H1 (cell line): ENCODE results near the gene TMEM131L. TPM values are rescaled to one million over a fixed set of nuclear protein-coding genes. Genes with fewer than 3 reads are reported as not detected.

Experiments used
- CTCF ChIA-PET: fragments of 300-600 bp; sonication (Branson Sonifier 250); formaldehyde crosslinking; loops from one replicate; lab custom pipeline; 2021; ENCODE audit not compliant: partially characterized antibody; lab: Charles Lee
- POLR2A ChIA-PET: fragments of 300-600 bp; sonication (Branson Sonifier 250); formaldehyde crosslinking; loops from one replicate; lab custom pipeline; 2021; ENCODE audit warnings: inconsistent platforms; ENCODE audit not compliant: partially characterized antibody; lab: Charles Lee
- DNase-seq, 2 experiments: peaks; one replicate each; pipeline versions ENCODE4 v3.0.0 to v3.0.0-alpha.2; 2010 to 2022; ENCODE audit warnings: low spot score in 2 of 2, low read depth in 1 of 2, mixed read lengths in 1 of 2
- FAIRE-seq: peaks from 2 replicates; lab custom pipeline; 2011; peaks lifted over from hg19 to GRCh38; lab: Jason Lieb, UNC
- H2AFZ ChIP-seq: 2 replicates; pipeline ENCODE4 v1.8.1; 2012; ENCODE audit warnings: low read length, inconsistent platforms
- H2AK5ac ChIP-seq: 2 replicates; pipeline ENCODE4 v1.6.1; 2013; ENCODE audit warnings: low read depth, low read length
- H2BK120ac ChIP-seq: replicated peaks from 2 replicates; pipeline ENCODE3; 2013; ENCODE audit warnings: low read depth, low read length, inconsistent platforms
- H2BK12ac ChIP-seq: 2 replicates; pipeline ENCODE4 v1.6.1; 2013; ENCODE audit warnings: low read depth, low read length
- H2BK15ac ChIP-seq: 2 replicates; pipeline ENCODE4 v1.6.1; 2013; ENCODE audit warnings: low read length
- H2BK20ac ChIP-seq: 2 replicates; pipeline ENCODE4 v1.6.1; 2013; ENCODE audit warnings: low read length
- H2BK5ac ChIP-seq: 2 replicates; pipeline ENCODE4 v1.6.1; 2013; ENCODE audit warnings: low read depth, low read length
- H3K14ac ChIP-seq: 2 replicates; pipeline ENCODE4 v1.6.1; 2013; ENCODE audit warnings: inconsistent platforms; ENCODE audit not compliant: insufficient read length
- H3K18ac ChIP-seq: 2 replicates; pipeline ENCODE4 v1.6.1; 2013; ENCODE audit warnings: low read length; ENCODE audit errors: extremely low read depth
- H3K23ac ChIP-seq: 2 replicates; pipeline ENCODE4 v1.6.1; 2013; ENCODE audit warnings: inconsistent platforms; ENCODE audit not compliant: insufficient read length
- H3K23me2 ChIP-seq: 2 replicates; pipeline ENCODE4 v1.6.1; 2013; ENCODE audit warnings: low read depth, low read length
- H3K27ac ChIP-seq: 2 replicates; pipeline ENCODE4 v1.6.1; 2011; ENCODE audit warnings: low read depth, low read length, inconsistent platforms
- H3K27me3 ChIP-seq, 4 experiments: replicated peaks in 1 of 4; 1 replicate in 1 of 4; 2 replicates in 3 of 4; pipeline versions ENCODE4 v1.6.1 to v1.8.1; 2011 to 2013; ENCODE audit warnings: low read length in 3 of 4, mild to moderate bottlenecking in 3 of 4, inconsistent platforms in 2 of 4, mixed read lengths in 2 of 4, moderate library complexity in 1 of 4; ENCODE audit not compliant: control insufficient read depth in 3 of 4, insufficient read depth in 3 of 4; ENCODE audit errors: extremely low read depth in 1 of 4
- H3K36me3 ChIP-seq, 4 experiments: 2 replicates each; pipeline versions ENCODE4 v1.6.1 to v1.8.1; 2011 to 2013; ENCODE audit warnings: mild to moderate bottlenecking in 4 of 4, low read length in 3 of 4, moderate library complexity in 2 of 4, control low read depth in 1 of 4, inconsistent platforms in 1 of 4; ENCODE audit not compliant: insufficient read depth in 4 of 4, control insufficient read depth in 2 of 4
- H3K4ac ChIP-seq: replicated peaks from 2 replicates; pipeline ENCODE3; 2013; ENCODE audit warnings: low read length, low read depth, mixed read lengths, inconsistent platforms; ENCODE audit not compliant: insufficient read length
- H3K4me1 ChIP-seq, 4 experiments: replicated peaks in 1 of 4; 1 replicate in 1 of 4; 2 replicates in 3 of 4; pipeline versions ENCODE4 v1.6.1 to v1.8.1; 2011 to 2013; ENCODE audit warnings: low read length in 3 of 4, inconsistent platforms in 2 of 4, mixed read lengths in 1 of 4; ENCODE audit not compliant: insufficient read depth in 4 of 4, control insufficient read depth in 3 of 4
- H3K4me2 ChIP-seq, 2 experiments: 2 replicates each; pipeline versions ENCODE4 v1.6.1 to v1.8.1; 2011 to 2013; ENCODE audit warnings: low read depth in 2 of 2, low read length in 2 of 2, control low read depth in 1 of 2, inconsistent platforms in 1 of 2, mild to moderate bottlenecking in 1 of 2; ENCODE audit not compliant: insufficient read depth in 1 of 2
- H3K4me3 ChIP-seq, 4 experiments: fragments of 200-600, 300-600 bp in 1 of 4; sonication (generic), shearing (Covaris generic), sonication (Bioruptor Twin) in 1 of 4; 2 replicates each; pipeline versions ENCODE4 v1.5.1 to v1.8.1; 2011 to 2016; ENCODE audit warnings: low read length in 4 of 4, low read depth in 3 of 4, control low read depth in 2 of 4, inconsistent platforms in 2 of 4, mild to moderate bottlenecking in 2 of 4, mixed read lengths in 1 of 4, moderate library complexity in 1 of 4; ENCODE audit not compliant: insufficient read depth in 2 of 4; ENCODE audit errors: extremely low read depth in 1 of 4
- H3K56ac ChIP-seq: replicated peaks from 2 replicates; pipeline ENCODE3; 2013; ENCODE audit warnings: low read depth, mild to moderate bottlenecking, mixed read lengths, low read length, inconsistent platforms; ENCODE audit not compliant: insufficient read length
- H3K79me1 ChIP-seq: 2 replicates; pipeline ENCODE4 v1.6.1; 2013; ENCODE audit warnings: low read depth, low read length, control low read depth
- H3K79me2 ChIP-seq, 2 experiments: 2 replicates each; pipeline versions ENCODE4 v1.6.1 to v1.8.1; 2012 to 2013; ENCODE audit warnings: low read length in 2 of 2, mild to moderate bottlenecking in 2 of 2, inconsistent platforms in 1 of 2; ENCODE audit not compliant: insufficient read depth in 2 of 2, control insufficient read depth in 1 of 2
- H3K9ac ChIP-seq, 4 experiments: replicated peaks in 1 of 4; 1 replicate in 1 of 4; 2 replicates in 3 of 4; pipeline versions ENCODE4 v1.6.1 to v1.8.1; 2011 to 2013; ENCODE audit warnings: low read depth in 3 of 4, low read length in 3 of 4, control low read depth in 2 of 4, mild to moderate bottlenecking in 2 of 4, moderate library complexity in 2 of 4, inconsistent platforms in 1 of 4; ENCODE audit errors: extremely low read depth in 1 of 4
- H3K9me3 ChIP-seq, 2 experiments: 2 replicates each; pipeline versions ENCODE4 v1.6.1 to v1.8.1; 2012 to 2013; ENCODE audit warnings: mild to moderate bottlenecking in 2 of 2, moderate library complexity in 2 of 2, control low read depth in 1 of 2, inconsistent platforms in 1 of 2, low read depth in 1 of 2, low read length in 1 of 2, mixed read lengths in 1 of 2; ENCODE audit not compliant: insufficient read depth in 2 of 2
- H4K20me1 ChIP-seq, 2 experiments: replicated peaks in 1 of 2; 2 replicates each; pipeline versions ENCODE3 to v1.8.1; 2011 to 2013; ENCODE audit warnings: inconsistent platforms in 2 of 2, low read length in 2 of 2, mild to moderate bottlenecking in 1 of 2; ENCODE audit not compliant: insufficient read depth in 2 of 2, control insufficient read depth in 1 of 2
- H4K5ac ChIP-seq: 2 replicates; pipeline ENCODE4 v1.6.1; 2013; ENCODE audit warnings: low read length, low read depth, mixed read lengths, inconsistent platforms; ENCODE audit not compliant: insufficient read length
- H4K8ac ChIP-seq: 2 replicates; pipeline ENCODE4 v1.8.0; 2013; ENCODE audit warnings: mild to moderate bottlenecking, moderate library complexity, low read length, inconsistent platforms; ENCODE audit not compliant: insufficient read depth; ENCODE audit errors: extremely low read depth
- H4K91ac ChIP-seq: replicated peaks from 2 replicates; pipeline ENCODE3; 2013; ENCODE audit warnings: low read length, mixed read lengths, inconsistent platforms; ENCODE audit not compliant: insufficient read length
- BRCA1 ChIP-seq: IDR thresholded peaks from 2 replicates; pipeline ENCODE4 v1.6.1; 2012; ENCODE audit warnings: low read depth, low read length, improper control_type of control experiment
- EZH2 ChIP-seq: fragments of 200-600 bp; sonication (generic); IDR thresholded peaks from 2 replicates; pipeline ENCODE4 v1.7.1; 2012; ENCODE audit warnings: low read depth, mild to moderate bottlenecking, moderate library complexity, low read length, inconsistent platforms; ENCODE audit not compliant: severe bottlenecking
- HDAC6 ChIP-seq: IDR thresholded peaks from one replicate; pipeline ENCODE4 v1.7.1; 2012; ENCODE audit warnings: low read depth, mild to moderate bottlenecking, inconsistent platforms, low read length, moderate library complexity
- JUND ChIP-seq: IDR thresholded peaks from 2 replicates; pipeline ENCODE4 v1.6.1; 2011; ENCODE audit warnings: mild to moderate bottlenecking, improper control_type of control experiment, low read length
- SP2 ChIP-seq: IDR thresholded peaks from 2 replicates; pipeline ENCODE4 v1.6.1; 2012; ENCODE audit warnings: mild to moderate bottlenecking, low read length, inconsistent platforms
- TAF1 ChIP-seq: IDR thresholded peaks from 2 replicates; pipeline ENCODE4 v1.6.1; 2011; ENCODE audit warnings: mild to moderate bottlenecking, low read depth, low read length
- WGBS, 2 experiments: shearing (Covaris generic) in 1 of 2; methylation state at CpG; one replicate each; pipeline versions ENCODE4 v1.1.6 to v1.1.7; 2013 to 2015; ENCODE audit warnings: low lambda C conversion rate in 2 of 2, mixed read lengths in 2 of 2, inconsistent platforms in 1 of 2, low coverage in 1 of 2, missing lambda C conversion rate in 1 of 2; ENCODE audit not compliant: insufficient replicate concordance in 2 of 2, insufficient coverage in 1 of 2, insufficient read length in 1 of 2; ENCODE audit errors: extremely low coverage in 1 of 2, missing lambda C conversion rate in 1 of 2; 5-methylcytosine and 5-hydroxymethylcytosine counted together
- polyA plus RNA-seq, 7 experiments: library from polyadenylated mRNA; depleted of rRNA in 3 of 7; stranded (reverse) in 5 of 7; unstranded in 2 of 7; fragments of >200 nt in 5 of 7; fragments of 200-250 nt in 2 of 7; gene quantifications; 1 replicate in 5 of 7; 2 replicates in 1 of 7; 4 replicates in 1 of 7; pipeline versions ENCODE4 v1.2.1 to v1.2.3, GENCODE V29; 2011 to 2013; ENCODE audit warnings: missing spikeins in 2 of 7, mixed read lengths in 2 of 7
- total RNA-seq: library from RNA; stranded (reverse); fragmentation: NEBNext Ultra II Directional; extraction: Animal tissue kit (Norgen Biotek cat#: 25700); gene quantifications from 2 replicates; pipeline ENCODE4 v1.2.1, GENCODE V29; 2021
- TF ChIP-seq, protein P1 (sequence below): IDR thresholded peaks from 2 replicates; pipeline ENCODE4 v1.6.1; 2011; ENCODE audit warnings: low read depth, mild to moderate bottlenecking, low read length; ENCODE audit not compliant: insufficient read depth

The TMEM131L gene
- total and polyA plus RNA-seq, 2 of the 8 experiments (the other 6 are each of a cell fraction or from before 2014, with no cell fraction given), result 14.3 to 26.1 TPM

DNA sequence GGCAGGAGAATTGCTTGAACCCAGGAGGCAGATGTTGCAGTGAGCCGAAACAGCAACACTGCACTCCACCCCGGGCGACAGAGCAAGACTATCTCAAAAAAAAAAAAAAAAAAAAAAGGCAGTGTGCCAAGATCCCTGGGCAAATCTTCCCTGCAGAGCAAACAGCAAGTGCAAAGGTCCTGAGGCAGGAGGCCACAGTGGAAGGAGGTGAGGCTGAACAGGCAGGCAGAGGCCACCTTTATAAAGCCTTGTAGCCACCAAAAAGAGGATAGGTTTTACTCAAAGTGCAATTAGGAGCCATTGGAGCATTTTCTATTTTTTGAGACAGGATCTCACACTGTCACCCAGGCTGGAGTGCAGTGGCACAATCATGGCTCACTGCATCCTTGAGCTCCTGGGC, 172.8 kb downstream of the TMEM131L start:
- Histone ChIP-seq H3K79me1 (no peaks in the 10 kb centered on the region), H3K18ac (no peak overlapping the region), H2BK15ac (no peak overlapping the region), H3K9ac (no peak overlapping the region), H3K79me2 (no peaks in the 10 kb centered on the region), H3K4me3 (no peak overlapping the region), H3K4ac (no peak overlapping the region), H3K4me2 (no peak overlapping the region), H3K14ac (no peak overlapping the region), H4K8ac (no peak overlapping the region), H4K5ac (no peak overlapping the region), H2BK5ac (no peak overlapping the region), H3K27me3 (no peaks in the 10 kb centered on the region), H2AK5ac (no peak overlapping the region), H3K36me3 (peaks cover 4 to 22% (median 9%) of the 10 kb centered on the region in 4 experiments; a peak in 6 of 8 replicates), H3K23ac (no peak overlapping the region), H2BK120ac (no peak overlapping the region), H3K9me3 (no peaks in the 10 kb centered on the region), H3K23me2 (no peaks in the 10 kb centered on the region), H3K56ac (no peak overlapping the region), H3K4me1 (peaks cover 0 to 7% (median 0%) of the 10 kb centered on the region in 4 experiments; a peak in 3 of 7 replicates), H4K20me1 (no peaks in the 10 kb centered on the region), H2BK12ac (no peak overlapping the region), H2AFZ (no peak overlapping the region), H2BK20ac (no peak overlapping the region), H4K91ac (no peak overlapping the region), H3K27ac (no peak overlapping the region)
- FAIRE-seq (no peak), DNase-seq (no peak)
- WGBS, 2 experiments, result 95% methylated on average over 3 of the region's 3 CpGs; no CpG with 5 or more reads in 1 of the 2 experiments
- ChIA-PET CTCF (interaction anchor here (0.9 to 2.5 kb wide), 6 partner anchors 10 to 125 kb away, joined by 3 to 30 read pairs (median 6); partner anchors contain the start of gene TLR2), POLR2A (no interaction called here)
- no peak for TF ChIP-seq EZH2
- no peak for TF ChIP-seq BRCA1
- no peak for TF ChIP-seq SP2
- no peak for TF ChIP-seq TAF1
- TF ChIP-seq, protein P1, sequence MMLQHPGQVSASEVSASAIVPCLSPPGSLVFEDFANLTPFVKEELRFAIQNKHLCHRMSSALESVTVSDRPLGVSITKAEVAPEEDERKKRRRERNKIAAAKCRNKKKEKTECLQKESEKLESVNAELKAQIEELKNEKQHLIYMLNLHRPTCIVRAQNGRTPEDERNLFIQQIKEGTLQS, result no peak
- TF ChIP-seq HDAC6, result no peak
- no peak for TF ChIP-seq JUND
